Gastrocnemius medialis (tissue), 4 donors: ENCODE data around the gene PDE4D.

Source experiments
- CTCF ChIP-seq, 5 experiments: fragments of 450-650 bp in 3 of 5; fragments of 200-600 bp in 2 of 5; sonication (generic) in 2 of 5; IDR thresholded peaks in 4 of 5; conservative IDR thresholded peaks in 1 of 5; 1 replicate in 4 of 5; 2 replicates in 1 of 5; pipeline ENCODE4 v1.5.1; 2016 to 2019; ENCODE audit warnings: antibody characterized with exemption in 5 of 5, mild to moderate bottlenecking in 3 of 5, moderate library complexity in 3 of 5
- POLR2A ChIP-seq, 2 donors: fragments of 450-650 bp; IDR thresholded peaks; one replicate each; pipeline ENCODE4 v1.6.1; 2017; ENCODE audit warnings: antibody characterized with exemption in 2 of 2, mild to moderate bottlenecking in 2 of 2, moderate library complexity in 2 of 2

GRCh38 chr5:59366784-59367183 is 526.7 kb downstream of the PDE4D start:
- TF ChIP-seq CTCF (IDR thresholded peaks at IDR 0.05 in 4 of 5, conservative IDR thresholded peaks at IDR 0.05 in 1 of 5) = no peak
- no peak for TF ChIP-seq POLR2A (IDR thresholded peaks at IDR 0.05)
